GM12878 (cell line): ENCODE measurements around the gene PREX1. TPM values are rescaled to one million over a fixed set of nuclear protein-coding genes. Genes with fewer than 3 reads are reported as not detected.

Source experiments
- CHD1 ChIP-seq: IDR thresholded peaks from 2 replicates; pipeline ENCODE4 v1.6.1; 2012; ENCODE audit warnings: low read depth, low read length, improper control_type of control experiment
- EGR1 ChIP-seq, 2 experiments: IDR thresholded peaks; 1 replicate in 1 of 2; 2 replicates in 1 of 2; pipeline ENCODE4 v1.6.1; 2011 to 2012; ENCODE audit warnings: low read depth in 2 of 2, low read length in 2 of 2, borderline replicate concordance in 1 of 2, mild to moderate bottlenecking in 1 of 2, moderate library complexity in 1 of 2
- ESRRA ChIP-seq: IDR thresholded peaks from 2 replicates; pipeline ENCODE4 v1.6.1; 2012; ENCODE audit warnings: mild to moderate bottlenecking, low read length, improper control_type of control experiment
- ETV6 ChIP-seq, 2 experiments: fragments of 450-650 bp in 1 of 2; IDR thresholded peaks in 1 of 2; conservative IDR thresholded peaks in 1 of 2; 2 replicates each; pipeline ENCODE4 v1.6.1; 2014; ENCODE audit warnings: antibody characterized with exemption in 1 of 2, borderline replicate concordance in 1 of 2, low read depth in 1 of 2, mild to moderate bottlenecking in 1 of 2, moderate library complexity in 1 of 2
- GATAD2B ChIP-seq: fragments of 450-650 bp; conservative IDR thresholded peaks from 2 replicates; pipeline ENCODE4 v1.6.1; 2017; ENCODE audit warnings: low read depth, mild to moderate bottlenecking, moderate library complexity
- IKZF1 ChIP-seq: fragments of 450-650 bp; conservative IDR thresholded peaks from 2 replicates; pipeline ENCODE4 v1.6.1; 2017; ENCODE audit warnings: antibody characterized with exemption, mild to moderate bottlenecking
- MEF2B ChIP-seq: fragments of 450-650 bp; IDR thresholded peaks from 2 replicates; pipeline ENCODE4 v1.6.1; 2018; ENCODE audit warnings: mild to moderate bottlenecking, moderate library complexity; ENCODE audit not compliant: partially characterized antibody, poor library complexity, severe bottlenecking
- NR2C1 ChIP-seq: fragments of 450-650 bp; IDR thresholded peaks from 2 replicates; pipeline ENCODE4 v1.6.1; 2017; ENCODE audit warnings: antibody characterized with exemption, mild to moderate bottlenecking, moderate library complexity
- RB1 ChIP-seq: fragments of 450-650 bp; formaldehyde crosslinking; IDR thresholded peaks from 2 replicates; pipeline ENCODE4 v1.6.1; 2017; ENCODE audit warnings: mild to moderate bottlenecking, borderline replicate concordance
- RUNX3 ChIP-seq: IDR thresholded peaks from 2 replicates; pipeline ENCODE4 v1.6.1; 2012; ENCODE audit warnings: low read length, inconsistent platforms
- ZBED1 ChIP-seq: IDR thresholded peaks from 2 replicates; pipeline ENCODE4 v1.6.1; 2016; ENCODE audit warnings: borderline replicate concordance
- ZSCAN29 ChIP-seq: fragments of 450-650 bp; IDR thresholded peaks from 2 replicates; pipeline ENCODE4 v1.6.1; 2017; ENCODE audit warnings: mild to moderate bottlenecking, moderate library complexity
- polyA plus RNA-seq, 11 experiments: library from polyadenylated mRNA; depleted of rRNA in 4 of 11; unstranded in 6 of 11; stranded (reverse) in 5 of 11; fragments of >200 nt; fragmentation: Nextera tagmentation in 4 of 11; fragmentation: Illumina TruSeq in 1 of 11; extraction: Ambion mirVana in 4 of 11; extraction: Trizol in 1 of 11; gene quantifications; 1 replicate in 1 of 11; 2 replicates in 10 of 11; pipeline versions ENCODE4 v1.2.1 to v1.2.3, GENCODE V29; 2011 to 2016; ENCODE audit warnings: inconsistent platforms in 2 of 11, missing spikeins in 2 of 11, low read depth in 1 of 11
- total RNA-seq, 4 experiments: library from RNA; depleted of rRNA in 3 of 4; stranded (reverse); fragments of >200 nt in 3 of 4; fragmentation: Illumina TruSeq in 1 of 4; extraction: Trizol in 1 of 4; gene quantifications; 2 replicates each; pipeline versions ENCODE4 v1.2.1 to v1.2.3, GENCODE V29; 2013 to 2021

Gene PREX1
- total and polyA plus RNA-seq, 10 of the 15 experiments (the other 5 are each of a cell fraction or from before 2014, with no cell fraction given), result 2.6 to 114 (median 38.9) TPM

- TF ChIP-seq ZSCAN29, result 0 out of 2 replicates have a peak, but pooled peaks have one; percentile 17
- TF ChIP-seq IKZF1, result peak; percentile 60
- 0 out of 2 replicates have a peak, but pooled peaks have one; percentile 23 for TF ChIP-seq ESRRA
- no peak for TF ChIP-seq NR2C1
- TF ChIP-seq ZBED1, result no peak
- TF ChIP-seq RUNX3, result peak; percentile 28; the same call in 1 of the 2 replicates
- TF ChIP-seq CHD1, result no peak
- 0 out of 2 replicates have a peak, but pooled peaks have one; percentile 25 for TF ChIP-seq RB1
- TF ChIP-seq EGR1 (IDR thresholded peaks at IDR 0.05; ENCODE audit: borderline replicate concordance in 1 of 2, low read depth in 2 of 2, low read length in 2 of 2), result peak in 1 of 2 experiments; percentile 41; a peak in 1 of 3 replicates
- TF ChIP-seq GATAD2B, result 0 out of 2 replicates have a peak, but pooled peaks have one; percentile 58
- peak in 1 of 2 experiments; percentile 66; a peak in 1 of 4 replicates for TF ChIP-seq ETV6 (conservative IDR thresholded peaks at IDR 0.05 in 1 of 2, IDR thresholded peaks at IDR 0.05 in 1 of 2; ENCODE audit: borderline replicate concordance in 1 of 2, low read depth in 1 of 2)
- TF ChIP-seq MEF2B, result peak; percentile 29
Measured at GRCh38 chr20:48826883-48827771, 672 bp downstream of the PREX1 start (continued).
